Thyroid gland (tissue), 4 donors: ENCODE data around the gene FBXO3. TPM values are rescaled to one million over a fixed set of nuclear protein-coding genes. Genes with fewer than 3 reads are reported as not detected.

Experiments
- DNase-seq, 2 donors: peaks; one replicate each; pipeline ENCODE4 v3.0.0-alpha.2; 2019
- H3K27ac ChIP-seq, 3 donors: fragments of 200-600 bp; sonication (generic); 1 replicate in 2 of 3; 2 replicates in 1 of 3; pipeline ENCODE4 v1.5.1; 2016 to 2019; ENCODE audit warnings: mild to moderate bottlenecking in 1 of 3, moderate library complexity in 1 of 3
- H3K27me3 ChIP-seq: fragments of 200-600 bp; sonication (generic); one replicate; pipeline ENCODE4 v1.5.1; 2019
- H3K36me3 ChIP-seq, 2 donors: fragments of 200-600 bp; sonication (generic); one replicate each; pipeline ENCODE4 v1.5.1; 2016 to 2019
- H3K4me1 ChIP-seq, 2 donors: fragments of 200-600 bp; sonication (generic); one replicate each; pipeline ENCODE4 v1.5.1; 2017 to 2019
- H3K4me3 ChIP-seq, 3 donors: fragments of 200-600 bp; sonication (generic); replicated peaks in 1 of 3; 1 replicate in 2 of 3; 2 replicates in 1 of 3; pipeline ENCODE4 v1.5.1; 2016; ENCODE audit warnings: mild to moderate bottlenecking in 1 of 3
- H3K9me3 ChIP-seq: fragments of 200-600 bp; sonication (generic); one replicate; pipeline ENCODE4 v1.5.1; 2017
- POLR2A ChIP-seq, 2 donors: fragments of 450-650 bp; IDR thresholded peaks; one replicate each; pipeline ENCODE4 v1.6.1; 2017; ENCODE audit warnings: antibody characterized with exemption in 2 of 2, mild to moderate bottlenecking in 2 of 2, moderate library complexity in 1 of 2
- WGBS, 2 donors: methylation state at CpG; one replicate each; pipeline ENCODE4 v1.1.5; 2017; 5-methylcytosine and 5-hydroxymethylcytosine counted together
- intact Hi-C: fragments of 100-400 bp; cut with DNase I; formaldehyde crosslinking; loops from one replicate; pipeline ENCODE4 v1.15.1; 2023
- total RNA-seq, 4 donors: library from RNA; depleted of rRNA; stranded (reverse); fragments of >200 nt; gene quantifications; one replicate each; pipeline ENCODE4 v1.2.3, GENCODE V29; 2016
- TF ChIP-seq, protein P1 (sequence below), 6 experiments: fragments of 200-600 bp in 3 of 6; fragments of 450-650 bp in 3 of 6; sonication (generic) in 3 of 6; IDR thresholded peaks; one replicate each; pipeline ENCODE4 v1.5.1; 2016 to 2019; ENCODE audit warnings: antibody characterized with exemption in 6 of 6, mild to moderate bottlenecking in 2 of 6, inconsistent platforms in 1 of 6, moderate library complexity in 1 of 6

FBXO3 gene
- total RNA-seq, 4 donors from 2014 or later = 55.8 to 82.0 (median 57.7) TPM

DNA sequence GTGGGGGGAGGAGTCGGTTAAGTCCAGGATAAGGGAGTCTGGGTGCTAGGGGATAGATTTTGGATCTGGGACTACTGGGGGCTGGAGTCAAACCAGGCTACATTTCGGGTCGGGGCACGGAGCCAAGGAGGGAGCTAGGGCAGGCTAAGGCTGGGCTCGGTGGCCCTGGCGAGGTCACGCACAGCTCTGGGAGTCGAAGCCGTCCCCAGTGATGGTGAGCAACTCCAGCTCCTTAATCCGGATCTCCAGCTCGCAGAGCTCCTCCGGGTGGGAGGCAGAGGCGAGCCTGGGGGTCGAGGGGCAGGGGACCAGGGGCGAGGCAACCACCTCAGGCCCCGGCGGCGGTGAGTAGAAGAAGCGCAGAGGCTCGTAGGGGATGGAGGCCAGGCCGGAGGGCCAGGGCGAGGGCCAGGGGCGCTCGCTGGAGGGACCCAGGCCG, 74.2 kb downstream of the FBXO3 start:
- Histone ChIP-seq H3K27me3 (no peaks in the 10 kb centered on the region), H3K4me1 (peaks cover 35 to 73% of the 10 kb centered on the region in 2 donors), H3K27ac (peak overlapping the region; percentile 40 to 81 (median 66)), H3K9me3 (no peaks in the 10 kb centered on the region), H3K36me3 (no peaks in the 10 kb centered on the region), H3K4me3 (peak overlapping the region in 1 of 3 donors; percentile 34)
- WGBS, 2 donors = 44 to 55% methylated on average over 9 to 12 of the region's 25 CpGs
- intact Hi-C loops = no loop called here
- no peak for TF ChIP-seq POLR2A (IDR thresholded peaks at IDR 0.05)
- TF ChIP-seq, protein P1, sequence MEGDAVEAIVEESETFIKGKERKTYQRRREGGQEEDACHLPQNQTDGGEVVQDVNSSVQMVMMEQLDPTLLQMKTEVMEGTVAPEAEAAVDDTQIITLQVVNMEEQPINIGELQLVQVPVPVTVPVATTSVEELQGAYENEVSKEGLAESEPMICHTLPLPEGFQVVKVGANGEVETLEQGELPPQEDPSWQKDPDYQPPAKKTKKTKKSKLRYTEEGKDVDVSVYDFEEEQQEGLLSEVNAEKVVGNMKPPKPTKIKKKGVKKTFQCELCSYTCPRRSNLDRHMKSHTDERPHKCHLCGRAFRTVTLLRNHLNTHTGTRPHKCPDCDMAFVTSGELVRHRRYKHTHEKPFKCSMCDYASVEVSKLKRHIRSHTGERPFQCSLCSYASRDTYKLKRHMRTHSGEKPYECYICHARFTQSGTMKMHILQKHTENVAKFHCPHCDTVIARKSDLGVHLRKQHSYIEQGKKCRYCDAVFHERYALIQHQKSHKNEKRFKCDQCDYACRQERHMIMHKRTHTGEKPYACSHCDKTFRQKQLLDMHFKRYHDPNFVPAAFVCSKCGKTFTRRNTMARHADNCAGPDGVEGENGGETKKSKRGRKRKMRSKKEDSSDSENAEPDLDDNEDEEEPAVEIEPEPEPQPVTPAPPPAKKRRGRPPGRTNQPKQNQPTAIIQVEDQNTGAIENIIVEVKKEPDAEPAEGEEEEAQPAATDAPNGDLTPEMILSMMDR (IDR thresholded peaks at IDR 0.05) = no peak
- no peak for DNase-seq

DNA sequence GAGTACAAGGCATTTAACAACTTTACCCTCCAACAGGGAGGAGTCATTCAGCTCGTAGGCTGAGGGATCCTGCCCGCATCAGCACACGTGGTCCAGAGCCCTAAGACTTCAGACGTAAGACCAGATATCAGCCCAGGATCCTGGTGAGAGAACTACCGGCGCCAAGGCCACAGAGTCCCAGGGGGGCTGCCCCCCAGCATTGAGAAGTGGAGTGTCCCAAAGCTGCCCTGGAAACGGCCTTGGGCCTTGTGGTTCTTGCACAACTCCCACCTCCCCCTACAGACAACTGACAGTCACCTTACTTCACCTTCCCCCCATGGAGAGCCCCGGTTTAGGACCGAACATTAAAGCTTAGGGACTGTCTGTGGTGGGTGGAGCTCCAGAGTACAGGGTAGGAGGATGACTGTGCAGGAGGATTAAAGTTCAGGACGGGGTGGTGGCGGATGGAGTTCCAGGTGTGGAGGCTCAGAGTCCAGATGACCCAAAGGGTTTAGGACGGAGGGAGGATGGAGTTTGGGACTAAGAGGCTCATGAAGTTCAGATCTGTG, 74.7 kb downstream of the FBXO3 start:
- H3K4me3 ChIP-seq = no peak overlapping the region
- 80 to 81% methylated on average over 10 to 12 of the region's 12 CpGs for WGBS, 2 donors
- H3K27ac ChIP-seq = peak overlapping the region in 2 of 3 donors; percentile 66 to 81
- H3K4me1 ChIP-seq = peaks cover 40 to 78% of the 10 kb centered on the region in 2 donors
- intact Hi-C loops = no loop called here
- no peak for DNase-seq
- TF ChIP-seq, protein P1 (IDR thresholded peaks at IDR 0.05) = no peak
- TF ChIP-seq POLR2A (IDR thresholded peaks at IDR 0.05) = no peak
- no peaks in the 10 kb centered on the region for H3K9me3 ChIP-seq
- H3K27me3 ChIP-seq = no peaks in the 10 kb centered on the region
- H3K36me3 ChIP-seq = no peaks in the 10 kb centered on the region

DNA sequence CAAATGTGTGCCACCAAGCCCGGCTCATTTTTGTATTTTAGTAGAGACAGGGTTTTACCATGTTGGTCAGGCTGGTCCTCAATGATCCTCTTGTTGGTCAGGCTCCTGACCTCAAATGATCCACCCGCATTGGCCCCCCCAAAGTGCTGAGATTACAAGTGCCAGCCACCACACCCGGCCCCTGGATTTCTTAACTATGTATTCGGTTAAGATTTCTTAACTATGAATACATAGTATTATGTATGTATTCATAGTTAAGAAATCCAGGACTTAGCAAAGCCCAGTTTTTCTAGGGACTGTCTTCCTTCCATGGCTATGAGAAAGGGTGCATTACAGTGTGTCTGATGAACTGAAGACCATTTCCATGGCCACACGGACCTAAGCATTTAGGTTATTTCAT, 75.4 kb downstream of the FBXO3 start:
- Histone ChIP-seq H3K4me1 (peaks cover 43 to 76% of the 10 kb centered on the region in 2 donors), H3K36me3 (no peaks in the 10 kb centered on the region), H3K27me3 (no peaks in the 10 kb centered on the region), H3K4me3 (no peak overlapping the region), H3K9me3 (no peaks in the 10 kb centered on the region), H3K27ac (no peak overlapping the region)
- DNase-seq = no peak
- intact Hi-C loops = no loop called here
- 92 to 93% methylated on average over 5 of the region's 5 CpGs for WGBS, 2 donors
- TF ChIP-seq, protein P1 (IDR thresholded peaks at IDR 0.05) = no peak
- no peak for TF ChIP-seq POLR2A (IDR thresholded peaks at IDR 0.05)

DNA sequence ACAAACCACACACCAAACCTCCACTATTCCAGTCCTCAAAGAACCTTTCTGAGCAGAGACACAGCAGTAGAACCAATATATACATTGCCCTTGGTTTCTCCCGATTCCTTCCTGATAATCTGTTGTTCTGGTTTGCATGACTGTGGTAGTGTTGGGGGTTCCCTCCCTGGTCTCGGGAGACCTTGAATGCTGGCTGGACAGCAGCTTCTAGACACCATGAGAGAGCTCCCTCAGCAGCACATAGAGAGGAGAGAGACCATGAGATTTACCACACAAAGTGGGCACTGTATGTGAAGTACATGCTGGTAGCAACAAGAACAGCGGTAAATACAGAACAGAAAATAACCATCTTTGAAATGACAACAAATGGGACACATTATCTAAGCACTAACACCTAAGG, 76.3 kb downstream of the FBXO3 start:
- no peak for DNase-seq
- H3K4me3 ChIP-seq = no peak overlapping the region
- peaks cover 43 to 72% of the 10 kb centered on the region in 2 donors for H3K4me1 ChIP-seq
- no peaks in the 10 kb centered on the region for H3K27me3 ChIP-seq
- no peak for TF ChIP-seq POLR2A (IDR thresholded peaks at IDR 0.05)
- TF ChIP-seq, protein P1 (IDR thresholded peaks at IDR 0.05) = no peak
- 73 to 91% methylated on average over 3 of the region's 3 CpGs for WGBS, 2 donors
- intact Hi-C loops = no loop called here
- H3K27ac ChIP-seq = no peak overlapping the region
- H3K9me3 ChIP-seq = no peaks in the 10 kb centered on the region
- no peaks in the 10 kb centered on the region for H3K36me3 ChIP-seq

DNA sequence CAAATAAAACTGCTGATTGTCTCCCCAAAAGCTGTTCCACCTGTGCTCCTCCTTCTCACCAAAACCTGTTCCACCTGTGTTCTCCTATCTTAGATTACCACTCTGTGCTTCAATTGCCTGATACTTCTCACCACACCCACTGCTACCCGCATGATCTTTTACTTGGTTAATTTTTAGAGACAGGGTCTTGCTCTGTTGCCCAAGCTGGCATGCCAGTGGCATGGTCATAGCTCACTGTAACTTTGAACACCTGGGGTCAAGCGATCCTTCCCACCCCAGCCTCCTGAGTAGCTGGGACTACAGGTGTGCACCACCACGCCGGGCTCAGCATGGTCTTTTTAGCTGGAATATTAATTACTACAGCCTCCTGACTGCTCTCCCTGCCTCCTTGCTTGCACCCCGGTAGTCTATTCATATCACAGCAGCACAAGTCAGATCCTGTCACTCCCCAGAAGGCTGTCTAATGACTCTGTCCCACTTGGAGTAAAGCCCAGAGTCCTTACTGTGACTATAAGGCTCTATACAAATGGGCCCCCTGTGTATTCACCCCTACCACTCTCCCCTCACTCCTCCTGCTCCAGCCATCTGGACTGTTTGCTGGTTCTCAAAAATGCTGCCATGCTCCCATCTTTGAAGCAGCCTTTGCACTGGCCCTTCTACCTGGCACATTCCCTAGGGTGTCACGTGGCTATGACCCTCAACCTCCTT, 77.2 kb downstream of the FBXO3 start:
- peak overlapping the region; percentile 61 to 94 (median 92) for H3K27ac ChIP-seq
- H3K4me1 ChIP-seq = peaks cover 45 to 74% of the 10 kb centered on the region in 2 donors
- no peak overlapping the region for H3K4me3 ChIP-seq
- no peaks in the 10 kb centered on the region for H3K9me3 ChIP-seq
- 85% methylated on average over 6 of the region's 6 CpGs for WGBS, 2 donors
- H3K36me3 ChIP-seq = no peaks in the 10 kb centered on the region
- TF ChIP-seq, protein P1 (IDR thresholded peaks at IDR 0.05) = no peak
- no peak for TF ChIP-seq POLR2A (IDR thresholded peaks at IDR 0.05)
- intact Hi-C loops = no loop called here
- no peak for DNase-seq
- no peaks in the 10 kb centered on the region for H3K27me3 ChIP-seq
